Esophagus muscularis mucosa (tissue), 4 donors: ENCODE results near the gene HSD11B1. TPM values are rescaled to one million over a fixed set of nuclear protein-coding genes. Genes with fewer than 3 reads are reported as not detected.

Experiments
- DNase-seq: peaks from one replicate; pipeline ENCODE4 v3.0.0-alpha.2; 2017; ENCODE audit errors: extremely low spot score
- H3K27ac ChIP-seq, 4 donors: fragments of 200-600 bp; sonication (generic); replicated peaks in 1 of 4; 1 replicate in 3 of 4; 2 replicates in 1 of 4; pipeline ENCODE4 v1.5.1; 2016 to 2019; ENCODE audit warnings: mild to moderate bottlenecking in 1 of 4
- H3K27me3 ChIP-seq, 4 donors: fragments of 200-600 bp; sonication (generic); one replicate each; pipeline versions ENCODE4 v1.5.1 to v1.6.0; 2016 to 2019
- H3K36me3 ChIP-seq, 4 donors: fragments of 200-600 bp; sonication (generic); one replicate each; pipeline ENCODE4 v1.5.1; 2016 to 2019
- H3K4me1 ChIP-seq, 4 donors: fragments of 200-600 bp; sonication (generic); one replicate each; pipeline ENCODE4 v1.5.1; 2016 to 2019
- H3K4me3 ChIP-seq, 4 donors: fragments of 200-600 bp; sonication (generic); 1 replicate in 2 of 4; 2 replicates in 2 of 4; pipeline ENCODE4 v1.5.1; 2016 to 2019; ENCODE audit warnings: mild to moderate bottlenecking in 4 of 4, moderate library complexity in 1 of 4
- H3K9me3 ChIP-seq, 4 donors: fragments of 200-600 bp; sonication (generic); 1 replicate in 3 of 4; 2 replicates in 1 of 4; pipeline ENCODE4 v1.5.1; 2016 to 2019
- CTCF ChIP-seq, 3 experiments: fragments of 200-600 bp in 2 of 3; fragments of 450-650 bp in 1 of 3; sonication (generic) in 2 of 3; IDR thresholded peaks; one replicate each; pipeline ENCODE4 v1.5.1; 2017 to 2019; ENCODE audit warnings: antibody characterized with exemption in 3 of 3, mild to moderate bottlenecking in 2 of 3, moderate library complexity in 1 of 3
- EP300 ChIP-seq: sonication (generic); formaldehyde crosslinking; IDR thresholded peaks from one replicate; pipeline ENCODE4 v1.6.1; 2017; ENCODE audit warnings: antibody characterized with exemption
- POLR2A ChIP-seq: fragments of 450-650 bp; IDR thresholded peaks from one replicate; pipeline ENCODE4 v1.6.1; 2017; ENCODE audit warnings: antibody characterized with exemption, moderate library complexity, mild to moderate bottlenecking, low read depth
- POLR2AphosphoS5 ChIP-seq, 2 donors: sonication (generic); formaldehyde crosslinking; IDR thresholded peaks; one replicate each; pipeline ENCODE4 v1.6.1; 2017; ENCODE audit warnings: antibody characterized with exemption in 2 of 2
- WGBS: methylation state at CpG from one replicate; pipeline ENCODE4 v1.1.5; 2018; 5-methylcytosine and 5-hydroxymethylcytosine counted together
- intact Hi-C: fragments of 100-400 bp; cut with DNase I; formaldehyde crosslinking; loops from one replicate; pipeline ENCODE4 v1.15.1; 2023
- total RNA-seq, 4 donors: library from RNA; depleted of rRNA; stranded (reverse); fragments of >200 nt; gene quantifications; one replicate each; pipeline versions ENCODE4 v1.1.0 to v1.2.1, GENCODE V29; 2016

HSD11B1 gene
- total RNA-seq, 4 donors from 2014 or later, result 5.0 to 17.2 (median 6.2) TPM

- H3K4me3 ChIP-seq, result no peak overlapping the region
- DNase-seq, result no peak
- H3K27ac ChIP-seq, result no peak overlapping the region
- no peaks in the 10 kb centered on the region for H3K36me3 ChIP-seq
- no peak for TF ChIP-seq POLR2A
- TF ChIP-seq EP300, result no peak
- WGBS, result 61% methylated on average over 3 of the region's 3 CpGs
- intact Hi-C loops, result no loop called here
- no peaks in the 10 kb centered on the region for H3K9me3 ChIP-seq
- H3K4me1 ChIP-seq, result peaks cover 0 to 13% (median 0%) of the 10 kb centered on the region in 4 donors
- no peaks in the 10 kb centered on the region for H3K27me3 ChIP-seq
Observed at GRCh38 chr1:209723756-209724693, 19.4 kb downstream of the HSD11B1 start.

GRCh38 chr1:209727286-209727685 lies 22.6 kb downstream of the HSD11B1 start:
- H3K9me3 ChIP-seq, result no peaks in the 10 kb centered on the region
- 94% methylated on average over 2 of the region's 2 CpGs for WGBS
- H3K27me3 ChIP-seq, result no peaks in the 10 kb centered on the region
- no peak overlapping the region for H3K4me3 ChIP-seq
- no peak for TF ChIP-seq POLR2A
- TF ChIP-seq CTCF (IDR thresholded peaks at IDR 0.05), result no peak
- no peak for TF ChIP-seq EP300
- TF ChIP-seq POLR2AphosphoS5 (IDR thresholded peaks at IDR 0.05), result no peak
- H3K27ac ChIP-seq, result no peak overlapping the region
- no peak for DNase-seq
- intact Hi-C loops, result no loop called here
- peaks cover 0 to 8% (median 0%) of the 10 kb centered on the region in 4 donors for H3K4me1 ChIP-seq
- no peaks in the 10 kb centered on the region for H3K36me3 ChIP-seq

- TF ChIP-seq POLR2AphosphoS5 (IDR thresholded peaks at IDR 0.05) (no peak), CTCF (IDR thresholded peaks at IDR 0.05) (no peak)
- H3K27ac ChIP-seq, result no peak overlapping the region
- intact Hi-C loops, result no loop called here
- peaks cover under 1 to 9% (median 1%) of the 10 kb centered on the region in 4 donors for H3K4me1 ChIP-seq
- H3K36me3 ChIP-seq, result no peaks in the 10 kb centered on the region
- H3K4me3 ChIP-seq, result no peak overlapping the region
- H3K27me3 ChIP-seq, result no peaks in the 10 kb centered on the region
- no peak for DNase-seq
- 91% methylated on average over 3 of the region's 3 CpGs for WGBS
- H3K9me3 ChIP-seq, result no peaks in the 10 kb centered on the region
Observed at GRCh38 chr1:209727785-209728184, 23.1 kb downstream of the HSD11B1 start.

GRCh38 chr1:209728466-209728865 lies 23.8 kb downstream of the HSD11B1 start:
- WGBS, result 64% methylated on average over 1 of the region's 1 CpG
- intact Hi-C loops, result no loop called here
- no peaks in the 10 kb centered on the region for H3K36me3 ChIP-seq
- TF ChIP-seq POLR2A (no peak), POLR2AphosphoS5 (IDR thresholded peaks at IDR 0.05) (no peak), EP300 (no peak), CTCF (IDR thresholded peaks at IDR 0.05) (no peak)
- no peak for DNase-seq
- H3K4me3 ChIP-seq, result no peak overlapping the region
- no peaks in the 10 kb centered on the region for H3K27me3 ChIP-seq
- H3K4me1 ChIP-seq, result peaks cover 3 to 16% (median 8%) of the 10 kb centered on the region in 4 donors
- no peaks in the 10 kb centered on the region for H3K9me3 ChIP-seq
- no peak overlapping the region for H3K27ac ChIP-seq

- 36% methylated on average over 1 of the region's 1 CpG for WGBS
- DNase-seq, result no peak
- intact Hi-C loops, result no loop called here
- H3K4me3 ChIP-seq, result no peak overlapping the region
- H3K4me1 ChIP-seq, result peaks cover 3 to 17% (median 11%) of the 10 kb centered on the region in 4 donors
- TF ChIP-seq CTCF (IDR thresholded peaks at IDR 0.05) (no peak), POLR2AphosphoS5 (IDR thresholded peaks at IDR 0.05) (no peak), EP300 (no peak), POLR2A (no peak)
- no peaks in the 10 kb centered on the region for H3K27me3 ChIP-seq
- no peaks in the 10 kb centered on the region for H3K36me3 ChIP-seq
- no peak overlapping the region for H3K27ac ChIP-seq
- no peaks in the 10 kb centered on the region for H3K9me3 ChIP-seq
Observed at GRCh38 chr1:209729436-209729835, 24.8 kb downstream of the HSD11B1 start.
